ENCODE results near the gene OGFOD2. TPM values are rescaled to one million over a fixed set of nuclear protein-coding genes. Genes with fewer than 3 reads are reported as not detected.

Gene OGFOD2
- total RNA-seq (2021; fragmentation: NEBNext Ultra II Directional; extraction: Animal tissue kit (Norgen Biotek cat#: 25700)): 10 to 100 TPM; 16.2 to 18.3 (median 17.6) TPM
- long read RNA-seq, transcript OGFOD2-201 (7 exons, 1,780 nt): major isoform, 9 of 22 reads
- long read RNA-seq, partial matches to known transcripts: 1 of 22 reads
- long read RNA-seq, other reads (novel, unspliced or antisense): 10 of 22 reads

- TF ChIP-seq CTCF (IDR thresholded peaks at IDR 0.05): no peak
- peak; percentile 87 for DNase-seq
- Mint-ChIP-seq H3K4me1 (ENCODE audit: low read depth) (peaks cover 22% of the 10 kb centered on the region), H3K27ac (peak within 1 kb of the TSS; percentile 99), H3K9me3 (no peaks in the 10 kb centered on the region), H3K4me3 (peak within 1 kb of the TSS; percentile 98), H3K36me3 (ENCODE audit: low read depth) (no peaks in the 10 kb centered on the region), H3K27me3 (ENCODE audit: insufficient read depth) (no peaks in the 10 kb centered on the region; the same call in none of the 2 replicates)
These were observed at the start of gene OGFOD2 for GRCh38 chr12:122974892-122975789. Gene OGFOD2, plus strand, starts transcription at chr12:122975244. Its CDS starts 8 bp downstream, at chr12:122975252.

- no peak overlapping the region for H3K4me3 Mint-ChIP-seq
- no peaks in the 10 kb centered on the region for H3K9me3 Mint-ChIP-seq
- H3K27me3 Mint-ChIP-seq (ENCODE audit: insufficient read depth): no peaks in the 10 kb centered on the region
- DNase-seq: no peak
- no peaks in the 10 kb centered on the region for H3K4me1 Mint-ChIP-seq (ENCODE audit: low read depth)
- H3K36me3 Mint-ChIP-seq (ENCODE audit: low read depth): no peaks in the 10 kb centered on the region
- no peak overlapping the region for H3K27ac Mint-ChIP-seq
- no peak for TF ChIP-seq CTCF (IDR thresholded peaks at IDR 0.05)
These were observed 47.2 kb upstream of the OGFOD2 start for GRCh38 chr12:122927756-122928403.

- Mint-ChIP-seq H3K4me3 (no peak overlapping the region), H3K9me3 (no peaks in the 10 kb centered on the region), H3K36me3 (ENCODE audit: low read depth) (no peaks in the 10 kb centered on the region), H3K27ac (no peak overlapping the region), H3K27me3 (ENCODE audit: insufficient read depth) (no peaks in the 10 kb centered on the region), H3K4me1 (ENCODE audit: low read depth) (no peaks in the 10 kb centered on the region)
- no peak for DNase-seq
- TF ChIP-seq CTCF (IDR thresholded peaks at IDR 0.05): no peak
These were observed 46.5 kb upstream of the OGFOD2 start for GRCh38 chr12:122928404-122929147.

- H3K27me3 Mint-ChIP-seq (ENCODE audit: insufficient read depth): no peaks in the 10 kb centered on the region
- no peak overlapping the region for H3K27ac Mint-ChIP-seq
- H3K4me3 Mint-ChIP-seq: no peak overlapping the region
- no peaks in the 10 kb centered on the region for H3K36me3 Mint-ChIP-seq (ENCODE audit: low read depth)
- DNase-seq: no peak
- TF ChIP-seq CTCF (IDR thresholded peaks at IDR 0.05): no peak
- H3K4me1 Mint-ChIP-seq (ENCODE audit: low read depth): no peaks in the 10 kb centered on the region
- H3K9me3 Mint-ChIP-seq: no peaks in the 10 kb centered on the region
These were observed 45.9 kb upstream of the OGFOD2 start for GRCh38 chr12:122929148-122929538.

GRCh38 chr12:122929812-122930211 is 45.2 kb upstream of the OGFOD2 start:
- no peak for TF ChIP-seq CTCF (IDR thresholded peaks at IDR 0.05)
- Mint-ChIP-seq H3K9me3 (no peaks in the 10 kb centered on the region), H3K4me1 (ENCODE audit: low read depth) (no peaks in the 10 kb centered on the region), H3K27ac (no peak overlapping the region), H3K4me3 (no peak overlapping the region), H3K36me3 (ENCODE audit: low read depth) (no peaks in the 10 kb centered on the region), H3K27me3 (ENCODE audit: insufficient read depth) (no peaks in the 10 kb centered on the region)
- DNase-seq: no peak

Data from HFFc6 (cell line).